Kasumi-1 (cell line): Measurements from ENCODE around the gene RPS6KA4.
A peak's percentile ranks its signal among the peaks of the same experiment; 100 is the strongest.
"Not testable (repeated sequence)": the region's sequence is repeated elsewhere in the genome, so short reads cannot be mapped to it uniquely, and the experiment has no call there.

Source experiments
- DNase-seq, 2 experiments: peaks; one replicate each; lab custom pipeline; 2025; lab: John Stamatoyannopoulos, UW

The RPS6KA4 gene

DNA sequence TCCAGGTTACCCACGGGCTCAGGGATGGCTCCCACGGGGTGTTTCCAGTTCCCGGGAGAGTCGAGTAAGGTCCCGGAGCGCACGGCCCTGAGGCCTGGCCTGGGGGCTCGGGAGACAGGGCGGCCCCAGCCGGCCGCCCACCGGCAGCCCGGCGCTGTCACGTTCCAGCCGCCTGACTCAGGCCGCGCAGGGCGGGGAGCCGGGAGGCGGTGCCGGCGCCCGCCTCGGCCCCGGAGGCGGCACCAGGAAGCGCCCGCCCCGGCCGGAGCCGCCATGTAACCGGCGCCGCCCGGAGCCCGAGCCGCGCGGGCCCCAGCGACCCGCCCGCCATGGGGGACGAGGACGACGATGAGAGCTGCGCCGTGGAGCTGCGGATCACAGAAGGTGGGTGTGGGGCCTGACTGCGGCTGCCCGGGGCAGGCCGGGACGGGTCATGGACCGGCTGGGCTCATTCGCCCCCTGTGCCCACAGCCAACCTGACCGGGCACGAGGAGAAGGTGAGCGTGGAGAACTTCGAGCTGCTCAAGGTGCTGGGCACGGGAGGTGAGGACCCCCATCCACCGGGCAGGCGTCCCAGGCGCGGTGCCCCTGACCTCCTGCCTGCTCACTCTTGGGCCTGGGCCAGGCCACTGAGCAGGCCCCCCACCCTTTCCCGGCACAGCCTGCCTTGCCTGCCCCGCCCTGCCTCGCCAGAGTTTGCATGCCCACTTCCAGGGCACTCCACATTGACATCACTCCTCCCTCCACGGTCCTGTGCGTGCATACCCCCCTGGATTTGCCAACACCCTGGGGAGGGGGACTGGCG is at the start of gene RPS6KA4:
Gene RPS6KA4, plus strand, starts transcription at position 256 of the 805 bp plus-strand sequence. Its CDS starts 74 bp downstream, at position 330.
- DNase-seq = peak in 1 of 2 experiments; percentile 13

DNA sequence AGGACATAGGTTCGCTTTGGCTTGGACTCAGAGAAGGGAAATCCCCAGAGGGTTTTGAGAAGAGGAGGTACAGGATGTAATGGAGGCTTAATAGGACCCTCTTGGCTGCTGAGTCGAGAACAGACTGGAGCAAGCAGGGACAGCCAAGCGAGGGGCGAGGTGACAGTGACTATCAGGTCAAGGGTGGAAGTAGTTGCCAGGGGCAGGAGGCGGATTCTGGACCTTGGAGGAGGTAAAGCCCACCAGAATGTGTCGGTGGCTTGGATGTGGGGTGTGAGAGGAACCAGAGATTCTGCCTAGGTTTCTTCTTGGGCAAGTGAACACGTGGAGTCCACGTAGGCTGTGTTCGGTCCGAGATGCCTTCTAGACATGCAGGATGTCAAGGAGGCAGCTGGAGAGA is 46.0 kb upstream of the RPS6KA4 start:
- DNase-seq = no peak

DNA sequence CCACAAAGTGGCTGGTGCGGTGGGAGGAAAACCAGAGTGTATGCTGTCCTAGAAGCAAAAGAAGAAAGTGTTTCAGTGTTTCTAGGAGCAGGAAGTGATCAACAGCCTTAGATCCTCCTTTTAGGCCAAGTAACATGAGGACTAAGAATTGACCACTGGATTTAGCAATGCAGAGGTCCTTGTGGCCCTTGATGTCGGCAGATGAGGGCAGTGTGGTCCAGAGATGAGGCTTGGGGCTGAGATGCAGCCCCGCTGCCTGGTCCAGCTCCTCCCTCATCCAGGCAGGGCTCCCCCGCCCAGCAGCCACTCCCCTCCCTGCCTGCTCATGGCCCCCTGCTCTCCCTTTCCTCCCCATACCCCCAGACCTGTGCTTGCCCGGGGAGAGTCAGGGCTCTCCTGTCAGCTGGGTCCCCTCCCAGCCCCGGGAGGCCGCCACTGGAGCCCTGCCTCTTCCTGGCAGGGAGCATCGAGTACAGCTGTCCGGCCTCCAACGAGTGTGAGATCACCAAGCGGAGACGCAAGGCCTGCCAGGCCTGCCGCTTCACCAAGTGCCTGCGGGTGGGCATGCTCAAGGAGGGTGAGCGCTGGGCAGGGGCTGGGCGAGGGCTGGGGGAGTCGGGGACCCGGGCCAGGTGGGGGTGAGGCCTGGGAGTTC is 45.3 kb upstream of the RPS6KA4 start:
- DNase-seq = no peak

DNA sequence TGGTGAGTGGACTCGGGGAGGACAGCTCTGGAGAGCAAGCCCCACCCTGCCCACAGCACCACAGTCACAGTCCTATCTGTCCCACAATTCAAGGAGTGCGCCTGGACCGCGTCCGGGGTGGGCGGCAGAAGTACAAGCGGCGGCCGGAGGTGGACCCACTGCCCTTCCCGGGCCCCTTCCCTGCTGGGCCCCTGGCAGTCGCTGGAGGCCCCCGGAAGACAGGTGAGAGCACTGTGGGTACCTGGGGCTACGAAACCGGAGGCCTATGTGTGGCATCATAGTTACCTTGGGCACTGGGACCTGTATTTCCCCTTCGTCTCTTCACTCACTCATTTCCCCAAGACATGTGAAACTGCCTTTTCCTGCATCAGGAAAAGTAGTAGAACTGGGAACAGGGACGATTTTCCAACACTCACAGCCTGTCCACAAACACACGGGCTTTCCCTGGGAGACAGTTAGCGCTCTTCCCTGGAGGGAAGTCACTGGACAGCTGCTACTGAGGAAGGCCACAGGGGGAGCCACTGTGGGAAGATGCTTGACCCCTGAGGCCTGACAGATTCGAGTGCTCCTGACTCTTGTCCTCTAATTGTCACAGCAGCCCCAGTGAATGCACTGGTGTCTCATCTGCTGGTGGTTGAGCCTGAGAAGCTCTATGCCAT is 44.7 kb upstream of the RPS6KA4 start:
- no peak for DNase-seq

DNA sequence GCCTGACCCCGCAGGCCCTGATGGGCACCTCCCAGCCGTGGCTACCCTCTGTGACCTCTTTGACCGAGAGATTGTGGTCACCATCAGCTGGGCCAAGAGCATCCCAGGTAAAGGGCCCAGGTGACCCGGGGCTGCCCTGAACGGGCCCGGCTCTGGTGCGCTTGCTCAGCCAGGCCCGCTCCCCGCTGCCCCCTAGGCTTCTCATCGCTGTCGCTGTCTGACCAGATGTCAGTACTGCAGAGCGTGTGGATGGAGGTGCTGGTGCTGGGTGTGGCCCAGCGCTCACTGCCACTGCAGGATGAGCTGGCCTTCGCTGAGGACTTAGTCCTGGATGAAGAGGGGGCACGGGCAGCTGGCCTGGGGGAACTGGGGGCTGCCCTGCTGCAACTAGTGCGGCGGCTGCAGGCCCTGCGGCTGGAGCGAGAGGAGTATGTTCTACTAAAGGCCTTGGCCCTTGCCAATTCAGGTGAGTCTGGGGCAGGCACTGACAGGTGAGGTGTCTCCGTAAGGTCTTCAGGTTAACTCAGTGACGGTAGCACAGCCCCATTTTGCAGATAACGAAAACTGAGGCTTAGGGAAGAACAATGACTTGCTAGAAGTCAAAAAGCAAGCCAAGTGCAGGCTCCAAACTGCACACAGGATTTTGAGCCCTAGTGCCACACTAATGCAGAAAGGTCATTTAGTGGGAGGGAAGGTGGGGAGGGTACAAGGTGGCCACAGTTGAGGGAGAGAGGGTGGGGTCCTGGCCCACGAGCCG is 44.0 kb upstream of the RPS6KA4 start:
- no peak for DNase-seq

DNA sequence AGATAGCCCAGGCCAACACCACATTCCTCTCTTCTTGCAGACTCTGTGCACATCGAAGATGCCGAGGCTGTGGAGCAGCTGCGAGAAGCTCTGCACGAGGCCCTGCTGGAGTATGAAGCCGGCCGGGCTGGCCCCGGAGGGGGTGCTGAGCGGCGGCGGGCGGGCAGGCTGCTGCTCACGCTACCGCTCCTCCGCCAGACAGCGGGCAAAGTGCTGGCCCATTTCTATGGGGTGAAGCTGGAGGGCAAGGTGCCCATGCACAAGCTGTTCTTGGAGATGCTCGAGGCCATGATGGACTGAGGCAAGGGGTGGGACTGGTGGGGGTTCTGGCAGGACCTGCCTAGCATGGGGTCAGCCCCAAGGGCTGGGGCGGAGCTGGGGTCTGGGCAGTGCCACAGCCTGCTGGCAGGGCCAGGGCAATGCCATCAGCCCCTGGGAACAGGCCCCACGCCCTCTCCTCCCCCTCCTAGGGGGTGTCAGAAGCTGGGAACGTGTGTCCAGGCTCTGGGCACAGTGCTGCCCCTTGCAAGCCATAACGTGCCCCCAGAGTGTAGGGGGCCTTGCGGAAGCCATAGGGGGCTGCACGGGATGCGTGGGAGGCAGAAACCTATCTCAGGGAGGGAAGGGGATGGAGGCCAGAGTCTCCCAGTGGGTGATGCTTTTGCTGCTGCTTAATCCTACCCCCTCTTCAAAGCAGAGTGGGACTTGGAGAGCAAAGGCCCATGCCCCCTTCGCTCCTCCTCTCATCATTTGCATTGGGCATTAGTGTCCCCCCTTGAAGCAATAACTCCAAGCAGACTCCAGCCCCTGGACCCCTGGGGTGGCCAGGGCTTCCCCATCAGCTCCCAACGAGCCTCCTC is 43.1 kb upstream of the RPS6KA4 start:
- not testable (repeated sequence) for DNase-seq

DNA sequence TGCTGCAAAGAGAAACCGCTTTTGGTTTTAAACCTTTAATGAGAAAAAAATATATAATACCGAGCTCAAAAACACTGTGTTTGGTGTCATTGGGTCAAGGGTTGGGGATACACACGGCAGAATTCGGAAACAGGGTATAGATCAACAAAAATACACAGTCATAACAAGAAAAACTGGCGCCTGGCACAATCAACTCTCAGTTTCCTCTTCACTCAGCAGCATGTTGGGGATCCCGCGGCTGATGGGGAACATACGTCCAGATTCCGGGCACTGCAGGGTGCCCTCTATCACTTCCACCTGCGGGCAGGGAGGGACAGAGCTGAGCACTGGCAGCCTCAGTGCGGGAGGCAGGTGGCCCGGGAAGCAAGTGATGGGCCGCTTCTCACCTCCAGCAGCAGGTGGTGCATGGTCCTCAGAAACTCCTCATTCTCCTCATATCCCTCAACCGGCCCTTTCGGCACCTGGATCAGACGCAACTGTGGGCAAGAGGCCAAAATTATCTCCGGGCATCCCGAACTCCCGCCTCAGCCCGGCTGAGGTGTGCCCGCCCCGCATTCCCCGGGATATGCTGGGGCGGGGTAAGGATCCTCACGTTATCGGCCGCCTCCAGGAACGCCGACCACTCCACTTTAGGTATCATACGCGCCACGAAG is 42.2 kb upstream of the RPS6KA4 start:
- no peak for DNase-seq

DNA sequence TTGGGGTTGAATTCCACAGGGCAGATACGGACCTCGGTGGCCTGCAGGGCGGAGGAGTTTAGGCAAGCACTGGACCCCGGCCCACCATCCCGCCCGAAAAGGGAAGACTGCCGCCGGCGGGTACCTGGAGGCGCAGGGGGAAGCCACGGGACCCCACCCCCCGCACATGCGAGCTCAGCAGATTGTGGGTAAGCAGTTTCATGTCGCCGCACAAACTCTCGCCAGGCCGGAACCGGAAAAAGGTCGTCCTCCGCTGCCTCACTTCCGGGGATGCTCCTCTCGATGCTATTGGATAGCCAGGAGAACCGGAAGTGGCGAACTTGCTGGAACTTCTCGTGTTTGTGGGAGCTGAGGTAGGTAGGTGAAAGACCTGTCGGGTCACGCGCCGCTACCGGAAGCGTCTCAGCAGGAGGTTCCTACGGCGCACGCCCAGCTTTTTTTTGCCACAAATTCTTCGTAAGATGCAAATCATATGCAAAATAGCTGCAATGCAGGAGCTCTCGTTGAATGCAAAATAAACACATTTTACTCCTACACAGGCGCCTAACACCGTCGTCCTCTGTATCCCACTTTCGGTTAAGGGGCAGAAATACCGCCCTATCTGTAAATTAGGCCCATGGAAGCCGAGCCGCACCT is 41.5 kb upstream of the RPS6KA4 start, which contains the start of gene TRMT112:
Gene TRMT112, minus strand, starts transcription at position 235 of the 636 bp plus-strand sequence. Its CDS starts 33 bp downstream, at position 202.
- DNase-seq = peak; percentile 96 to 97

DNA sequence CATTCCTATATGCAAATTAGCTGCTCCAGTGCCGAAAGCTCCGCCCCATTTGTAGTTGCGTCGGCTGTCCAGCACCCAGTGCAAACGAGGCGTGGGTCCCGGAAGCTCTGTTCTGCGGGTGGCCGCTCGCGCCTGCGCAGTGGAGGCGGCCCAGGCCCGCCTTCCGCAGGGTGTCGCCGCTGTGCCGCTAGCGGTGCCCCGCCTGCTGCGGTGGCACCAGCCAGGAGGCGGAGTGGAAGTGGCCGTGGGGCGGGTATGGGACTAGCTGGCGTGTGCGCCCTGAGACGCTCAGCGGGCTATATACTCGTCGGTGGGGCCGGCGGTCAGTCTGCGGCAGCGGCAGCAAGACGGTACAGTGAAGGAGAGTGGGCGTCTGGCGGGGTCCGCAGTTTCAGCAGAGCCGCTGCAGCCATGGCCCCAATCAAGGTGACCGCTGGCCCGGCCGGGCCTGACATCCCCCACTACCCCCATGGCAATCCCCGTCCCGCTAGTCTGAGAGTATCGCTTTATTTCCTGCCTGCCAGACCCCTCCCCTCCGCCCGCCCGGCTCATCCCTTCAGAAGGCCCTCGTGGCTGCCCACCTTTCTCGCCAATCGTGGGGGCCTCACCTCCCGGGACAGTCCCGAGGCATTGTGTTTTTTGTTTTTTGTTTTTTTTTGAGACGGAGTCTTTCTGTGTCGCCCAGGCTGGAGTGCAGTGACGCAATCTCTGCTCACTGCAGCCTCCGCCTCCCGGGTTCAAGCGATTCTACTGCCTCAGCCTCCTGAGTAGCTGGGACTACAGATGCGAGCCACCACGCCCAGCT is 40.8 kb upstream of the RPS6KA4 start, which contains the start of gene PRDX5:
Gene PRDX5, plus strand, starts transcription at position 161 of the 805 bp plus-strand sequence. Its CDS starts 95 bp downstream, at position 256.
- peak; percentile 90 to 95 for DNase-seq

DNA sequence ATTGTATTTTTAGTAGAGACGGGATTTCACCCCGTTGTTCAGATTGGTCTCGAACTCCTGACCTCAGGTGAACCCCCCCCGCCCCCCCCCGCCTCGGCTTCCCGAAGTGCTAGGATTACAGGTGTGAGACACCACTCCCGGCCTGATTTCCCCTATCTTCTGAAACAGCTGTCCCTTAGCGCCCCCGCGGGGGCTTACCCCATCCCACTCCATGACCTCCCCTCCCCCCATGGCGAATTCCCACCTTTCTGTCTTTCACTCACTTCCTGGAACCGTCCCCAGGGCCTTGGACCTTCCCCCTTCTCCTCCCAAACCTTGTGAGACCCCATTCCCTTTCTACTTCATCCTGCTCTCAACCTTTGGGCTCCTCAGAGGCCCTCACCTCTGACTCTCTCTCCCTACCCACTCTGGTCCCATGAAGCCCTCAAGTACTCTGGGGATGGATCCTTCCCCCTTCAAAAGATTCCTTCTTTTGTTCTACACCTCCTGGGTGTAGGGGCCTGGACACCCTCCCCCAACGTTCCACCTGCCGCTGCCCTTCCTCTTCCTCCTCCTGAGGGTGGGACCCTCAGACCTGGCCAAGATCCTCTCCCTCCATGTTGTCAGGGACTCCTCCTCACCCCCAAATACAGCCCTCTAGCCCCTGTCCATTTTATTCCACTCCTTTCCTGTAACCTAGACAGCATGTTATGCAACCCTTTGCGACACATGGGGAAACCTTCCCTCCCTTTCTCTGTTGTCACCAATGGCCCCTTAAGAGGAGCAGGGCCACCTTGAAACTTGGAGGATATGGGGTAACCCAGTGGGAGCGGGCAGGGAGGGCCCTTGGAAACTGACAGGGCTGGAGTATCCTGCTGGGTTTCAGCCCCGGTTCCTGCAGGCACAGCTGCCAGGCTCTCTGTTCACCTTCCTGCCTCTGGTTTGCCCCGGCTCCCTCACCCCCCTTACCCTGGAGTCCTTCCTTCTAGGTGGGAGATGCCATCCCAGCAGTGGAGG is 39.9 kb upstream of the RPS6KA4 start:
- no peak for DNase-seq

DNA sequence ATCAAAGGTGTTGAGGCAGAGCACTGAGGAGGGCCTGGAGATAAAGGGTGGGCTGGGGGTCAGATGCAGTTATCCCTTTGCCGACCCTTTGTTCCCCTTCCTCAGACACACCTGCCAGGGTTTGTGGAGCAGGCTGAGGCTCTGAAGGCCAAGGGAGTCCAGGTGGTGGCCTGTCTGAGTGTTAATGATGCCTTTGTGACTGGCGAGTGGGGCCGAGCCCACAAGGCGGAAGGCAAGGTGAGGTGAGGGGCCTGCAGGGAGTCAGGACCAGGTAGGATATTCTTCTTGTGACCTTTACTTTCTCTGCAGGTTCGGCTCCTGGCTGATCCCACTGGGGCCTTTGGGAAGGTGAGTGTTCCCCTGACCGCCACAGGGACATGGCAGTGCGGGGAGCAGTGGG is 38.4 kb upstream of the RPS6KA4 start:
- DNase-seq = no peak

DNA sequence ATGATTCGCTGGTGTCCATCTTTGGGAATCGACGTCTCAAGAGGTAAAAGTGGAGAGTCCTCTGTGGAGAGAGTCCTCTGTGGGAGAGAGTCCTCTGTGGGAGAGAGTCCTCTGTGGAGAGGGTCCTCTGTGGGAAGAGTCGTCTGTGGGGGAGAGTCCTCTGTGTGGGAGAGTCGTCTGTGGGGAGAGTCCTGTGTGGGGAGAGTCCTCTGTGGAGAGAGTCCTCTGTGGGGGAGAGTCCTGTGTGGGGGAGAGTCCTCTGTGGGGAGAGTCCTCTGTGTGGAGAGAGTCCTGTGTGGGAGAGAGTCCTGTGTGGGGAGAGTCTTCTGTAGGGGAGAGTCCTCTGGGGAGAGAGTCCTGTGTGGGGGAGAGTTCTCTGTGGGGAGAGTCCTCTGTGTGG is 37.9 kb upstream of the RPS6KA4 start:
- DNase-seq = no peak

DNA sequence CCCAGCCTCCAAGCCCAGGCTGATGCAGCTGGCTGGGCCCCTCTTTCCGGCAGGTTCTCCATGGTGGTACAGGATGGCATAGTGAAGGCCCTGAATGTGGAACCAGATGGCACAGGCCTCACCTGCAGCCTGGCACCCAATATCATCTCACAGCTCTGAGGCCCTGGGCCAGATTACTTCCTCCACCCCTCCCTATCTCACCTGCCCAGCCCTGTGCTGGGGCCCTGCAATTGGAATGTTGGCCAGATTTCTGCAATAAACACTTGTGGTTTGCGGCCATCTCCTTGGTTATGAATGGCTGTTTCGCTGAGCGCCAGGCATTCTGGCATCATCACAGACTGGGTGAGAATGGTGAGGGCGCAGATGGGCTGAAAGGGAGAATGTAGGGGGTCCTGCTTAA is 37.4 kb upstream of the RPS6KA4 start:
- no peak for DNase-seq

DNA sequence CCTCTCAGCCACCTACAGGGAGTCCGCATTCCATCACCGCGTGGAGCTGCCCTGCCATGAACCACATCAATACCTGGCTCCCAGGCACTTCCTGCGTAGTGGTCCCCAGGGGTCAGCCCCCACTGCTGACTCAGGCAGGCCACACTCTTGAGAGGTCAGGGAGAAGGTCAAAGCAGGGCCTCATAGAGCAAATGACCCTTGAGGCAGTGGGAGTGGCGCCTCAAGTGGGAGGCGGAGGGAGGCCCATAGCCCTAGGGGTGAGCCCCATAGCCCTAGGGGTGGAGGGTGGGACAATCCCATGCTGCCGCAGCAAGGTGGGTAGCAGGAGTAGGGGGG is 36.1 kb upstream of the RPS6KA4 start:
- no peak for DNase-seq

DNA sequence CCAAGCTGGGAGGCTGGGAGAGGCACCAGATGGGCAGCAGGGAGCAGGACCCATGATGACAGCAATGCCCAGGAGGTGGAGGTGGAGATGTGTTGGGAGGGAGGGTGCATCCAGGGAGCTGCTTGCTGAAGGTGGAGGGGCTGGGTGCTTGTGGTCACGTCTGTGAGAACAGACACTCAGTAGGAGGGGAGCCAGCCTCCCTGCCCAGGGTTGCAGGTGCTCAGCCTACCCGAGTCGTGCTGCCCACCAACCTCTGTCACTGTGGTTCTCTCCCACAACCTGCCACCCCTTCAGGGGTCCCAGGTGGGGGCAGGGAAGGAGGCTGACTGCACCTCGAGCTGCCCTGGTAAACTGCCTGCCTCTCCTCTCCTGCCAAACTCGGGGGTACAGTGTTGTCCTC is 35.6 kb upstream of the RPS6KA4 start:
- DNase-seq = no peak

DNA sequence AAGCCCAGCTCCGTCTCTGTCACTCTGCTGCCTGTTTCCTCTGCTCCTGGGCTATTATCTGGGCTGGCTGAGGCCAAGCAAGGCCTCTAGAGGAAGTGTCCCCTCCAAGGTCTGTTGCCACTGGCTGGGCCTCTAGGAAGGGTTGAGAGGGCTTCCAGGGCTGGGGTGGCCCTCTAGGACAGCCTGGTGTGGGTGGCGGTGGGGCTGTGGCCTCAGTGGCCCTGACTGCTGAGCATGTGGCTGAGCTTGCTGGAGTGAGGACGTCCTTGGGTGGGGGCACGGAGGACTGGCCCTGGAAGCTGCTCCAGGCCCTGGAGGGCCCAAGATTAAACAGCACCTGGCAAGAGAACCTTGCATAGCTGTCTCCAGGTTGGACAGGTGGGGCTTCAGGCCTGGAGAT is 35.0 kb upstream of the RPS6KA4 start:
- DNase-seq = not testable (repeated sequence)

DNA sequence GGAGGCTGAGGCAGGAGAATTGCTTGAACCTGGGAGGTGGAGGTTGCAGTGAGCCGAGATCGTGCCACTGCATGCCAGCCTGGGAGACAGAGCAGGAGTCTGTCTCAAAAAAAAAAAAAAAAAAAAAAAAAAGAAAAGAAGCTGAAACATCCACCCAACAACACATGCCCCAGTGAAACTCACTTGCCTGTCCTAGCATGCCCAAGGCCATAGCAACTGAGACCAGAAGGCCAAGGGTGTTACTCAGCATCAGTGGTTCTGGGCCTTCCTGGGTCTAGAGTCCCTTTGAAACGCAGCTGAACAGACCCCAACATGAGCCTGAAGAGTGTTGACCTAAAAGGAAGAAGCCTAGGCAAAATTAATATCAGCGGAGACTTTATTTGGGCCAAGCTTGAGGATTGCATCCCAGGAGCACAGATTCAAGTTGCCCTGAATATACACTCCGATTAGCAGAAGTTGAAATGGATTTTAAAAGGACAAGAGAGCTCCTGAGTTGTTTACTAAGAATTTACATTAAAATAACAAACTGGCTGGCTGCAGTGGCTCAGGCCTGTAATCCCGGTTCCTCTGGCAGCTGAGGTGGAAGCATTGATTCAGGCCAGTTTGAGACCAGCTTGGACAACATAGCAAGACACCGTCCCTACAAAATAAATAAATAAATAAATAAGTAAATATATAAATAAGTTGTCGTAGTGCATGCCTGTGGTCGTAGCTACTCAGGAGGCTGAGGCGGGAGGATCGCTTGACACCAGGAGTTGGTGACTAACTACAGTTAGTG is 34.1 kb upstream of the RPS6KA4 start:
- no peak for DNase-seq
